Neutrophil (primary cell): ENCODE data around the gene FFAR2.

Experiments
- H3K27ac ChIP-seq: fragments of 200-600 bp; sonication (generic); 2 replicates; pipeline ENCODE4 v1.5.1; 2016; ENCODE audit warnings: mild to moderate bottlenecking, moderate library complexity
- H3K27me3 ChIP-seq: fragments of 200-600 bp; sonication (generic); 2 replicates; pipeline ENCODE4 v1.6.0; 2016; ENCODE audit warnings: mild to moderate bottlenecking
- H3K36me3 ChIP-seq: fragments of 200-600 bp; sonication (generic); 2 replicates; pipeline ENCODE4 v1.5.1; 2017
- H3K4me1 ChIP-seq, 2 experiments: fragments of 200-600 bp in 1 of 2; sonication (generic) in 1 of 2; 1 replicate in 1 of 2; 2 replicates in 1 of 2; pipeline versions ENCODE4 v1.5.1 to v1.6.1; 2013 to 2016; ENCODE audit warnings: low read depth in 1 of 2, low read length in 1 of 2, mild to moderate bottlenecking in 1 of 2, moderate library complexity in 1 of 2; ENCODE audit not compliant: control insufficient read depth in 1 of 2, insufficient read depth in 1 of 2
- H3K4me3 ChIP-seq, 2 experiments: fragments of 200-600 bp in 1 of 2; sonication (generic) in 1 of 2; 1 replicate in 1 of 2; 2 replicates in 1 of 2; pipeline ENCODE4 v1.5.1; 2013 to 2016; ENCODE audit warnings: low read depth in 1 of 2, low read length in 1 of 2, mild to moderate bottlenecking in 1 of 2, moderate library complexity in 1 of 2
- H3K9me3 ChIP-seq: fragments of 200-600 bp; sonication (generic); 2 replicates; pipeline ENCODE4 v1.5.1; 2016
- TF ChIP-seq, protein P1 (sequence below): fragments of 200-600 bp; sonication (generic); IDR thresholded peaks from 2 replicates; pipeline ENCODE4 v1.5.1; 2016; ENCODE audit warnings: antibody characterized with exemption

The FFAR2 gene

DNA sequence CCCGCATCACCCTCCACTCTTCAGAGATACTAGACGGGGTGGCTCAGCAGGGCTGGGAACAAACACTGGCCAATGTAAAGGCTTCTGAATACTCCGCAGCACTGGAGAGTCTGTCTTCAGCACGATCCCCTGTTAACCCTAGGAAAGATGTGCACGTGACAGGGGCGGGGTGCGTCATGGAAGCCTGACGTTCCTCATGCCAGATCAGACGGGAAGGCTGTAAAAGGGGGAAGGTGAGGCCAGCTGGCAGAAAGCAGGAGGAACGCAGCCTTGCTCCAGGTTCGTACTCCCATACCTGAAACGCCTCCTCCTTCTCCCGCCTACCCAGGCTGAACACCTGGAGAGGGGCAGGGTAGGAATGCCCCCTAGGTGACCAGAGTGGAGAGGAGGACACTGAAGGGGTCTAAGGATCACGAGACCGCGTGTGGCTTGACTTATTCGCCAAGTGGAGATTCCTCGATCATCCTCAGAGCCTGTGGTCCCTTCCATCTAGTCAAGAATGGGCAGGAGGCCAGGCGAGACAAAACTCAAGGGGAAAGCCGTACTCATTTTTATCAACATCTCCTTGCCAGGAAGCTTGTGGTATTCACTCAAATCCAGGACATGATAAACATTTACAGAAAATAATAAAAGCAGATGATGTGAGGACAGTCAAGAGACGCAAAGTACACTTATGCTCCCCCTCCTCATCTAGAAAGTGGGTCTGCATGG, 18.2 kb upstream of the FFAR2 start:
- Histone ChIP-seq H3K4me3 (peak overlapping the region; percentile 58 to 63), H3K27me3 (no peaks in the 10 kb centered on the region), H3K27ac (peak overlapping the region; percentile 98), H3K36me3 (no peaks in the 10 kb centered on the region), H3K9me3 (no peaks in the 10 kb centered on the region), H3K4me1 (peaks cover 62 to 72% of the 10 kb centered on the region in 2 experiments)
- TF ChIP-seq, protein P1, sequence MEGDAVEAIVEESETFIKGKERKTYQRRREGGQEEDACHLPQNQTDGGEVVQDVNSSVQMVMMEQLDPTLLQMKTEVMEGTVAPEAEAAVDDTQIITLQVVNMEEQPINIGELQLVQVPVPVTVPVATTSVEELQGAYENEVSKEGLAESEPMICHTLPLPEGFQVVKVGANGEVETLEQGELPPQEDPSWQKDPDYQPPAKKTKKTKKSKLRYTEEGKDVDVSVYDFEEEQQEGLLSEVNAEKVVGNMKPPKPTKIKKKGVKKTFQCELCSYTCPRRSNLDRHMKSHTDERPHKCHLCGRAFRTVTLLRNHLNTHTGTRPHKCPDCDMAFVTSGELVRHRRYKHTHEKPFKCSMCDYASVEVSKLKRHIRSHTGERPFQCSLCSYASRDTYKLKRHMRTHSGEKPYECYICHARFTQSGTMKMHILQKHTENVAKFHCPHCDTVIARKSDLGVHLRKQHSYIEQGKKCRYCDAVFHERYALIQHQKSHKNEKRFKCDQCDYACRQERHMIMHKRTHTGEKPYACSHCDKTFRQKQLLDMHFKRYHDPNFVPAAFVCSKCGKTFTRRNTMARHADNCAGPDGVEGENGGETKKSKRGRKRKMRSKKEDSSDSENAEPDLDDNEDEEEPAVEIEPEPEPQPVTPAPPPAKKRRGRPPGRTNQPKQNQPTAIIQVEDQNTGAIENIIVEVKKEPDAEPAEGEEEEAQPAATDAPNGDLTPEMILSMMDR: no peak

DNA sequence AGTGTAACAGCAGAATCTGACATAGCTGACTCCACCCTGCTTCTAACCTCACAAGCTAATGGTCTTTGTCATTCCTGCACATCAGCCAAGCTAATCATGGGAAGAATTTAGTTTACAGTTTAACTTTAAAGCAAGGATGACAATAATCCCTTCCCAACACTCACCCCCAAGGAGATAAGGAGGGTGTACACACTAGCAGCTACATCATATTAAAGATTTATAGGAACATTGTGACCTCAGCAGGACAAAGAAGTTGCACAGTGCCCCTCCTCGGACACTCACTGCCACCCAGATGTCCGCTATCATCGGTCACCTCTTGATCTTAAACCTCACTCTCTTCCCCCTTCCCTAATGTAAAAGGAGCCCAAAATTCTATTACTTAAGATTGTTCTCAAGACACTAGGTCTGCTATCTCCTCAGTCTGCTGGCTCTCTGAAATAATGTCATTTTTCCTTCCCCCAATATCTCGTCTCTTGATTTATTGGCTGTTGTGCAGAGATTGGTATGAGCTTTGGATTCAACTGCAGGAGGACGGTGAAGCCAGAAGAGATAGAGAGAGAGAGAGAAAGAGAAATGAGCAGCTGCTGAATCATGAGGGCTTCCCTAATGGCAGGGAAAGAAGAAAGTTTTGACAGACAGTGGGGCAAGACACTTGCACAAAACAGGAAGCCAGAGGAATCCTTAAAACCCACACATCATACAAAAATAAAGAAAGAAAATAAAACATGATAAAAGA, 17.5 kb upstream of the FFAR2 start:
- Histone ChIP-seq H3K4me3 (peak overlapping the region; percentile 58 to 63), H3K9me3 (no peaks in the 10 kb centered on the region), H3K36me3 (no peaks in the 10 kb centered on the region), H3K4me1 (peaks cover 69 to 80% of the 10 kb centered on the region in 2 experiments), H3K27me3 (no peaks in the 10 kb centered on the region), H3K27ac (peak overlapping the region; percentile 98)
- TF ChIP-seq, protein P1: no peak

DNA sequence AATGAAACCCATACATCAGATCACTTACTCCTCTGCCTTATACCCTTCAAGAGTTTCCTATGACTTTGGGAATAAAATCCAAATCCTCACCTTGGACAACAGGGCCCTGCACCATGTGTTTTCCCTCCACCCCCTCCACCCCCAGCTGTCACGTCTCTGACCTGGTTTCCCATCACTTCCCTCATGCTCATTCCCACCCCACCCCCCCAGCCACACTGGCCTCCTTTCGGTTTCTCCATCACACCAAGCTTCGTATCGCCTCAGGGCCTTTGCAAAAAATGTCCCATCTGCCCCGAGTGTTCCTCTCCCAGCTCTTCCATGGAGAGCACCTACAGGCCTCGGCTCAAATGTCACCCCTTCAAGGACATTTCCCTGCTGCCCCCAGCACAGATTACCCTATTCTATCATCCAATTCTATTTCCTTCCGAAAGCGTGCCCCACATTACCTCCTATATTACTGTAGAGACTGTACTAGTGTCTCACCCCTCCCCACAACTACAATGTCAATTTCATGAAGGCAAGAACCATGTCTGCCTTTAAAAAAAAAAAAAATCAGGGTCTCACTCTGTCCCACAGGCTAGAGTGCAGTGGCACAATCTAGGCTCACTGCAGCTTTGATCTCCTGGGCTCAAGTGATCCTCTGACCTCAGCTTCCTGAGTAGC, 16.8 kb upstream of the FFAR2 start:
- no peaks in the 10 kb centered on the region for H3K27me3 ChIP-seq
- H3K36me3 ChIP-seq: no peaks in the 10 kb centered on the region
- peaks cover 76 to 87% of the 10 kb centered on the region in 2 experiments for H3K4me1 ChIP-seq
- H3K4me3 ChIP-seq: peak overlapping the region; percentile 58 to 63
- TF ChIP-seq, protein P1: no peak
- H3K9me3 ChIP-seq: no peaks in the 10 kb centered on the region
- peak overlapping the region; percentile 98 for H3K27ac ChIP-seq

DNA sequence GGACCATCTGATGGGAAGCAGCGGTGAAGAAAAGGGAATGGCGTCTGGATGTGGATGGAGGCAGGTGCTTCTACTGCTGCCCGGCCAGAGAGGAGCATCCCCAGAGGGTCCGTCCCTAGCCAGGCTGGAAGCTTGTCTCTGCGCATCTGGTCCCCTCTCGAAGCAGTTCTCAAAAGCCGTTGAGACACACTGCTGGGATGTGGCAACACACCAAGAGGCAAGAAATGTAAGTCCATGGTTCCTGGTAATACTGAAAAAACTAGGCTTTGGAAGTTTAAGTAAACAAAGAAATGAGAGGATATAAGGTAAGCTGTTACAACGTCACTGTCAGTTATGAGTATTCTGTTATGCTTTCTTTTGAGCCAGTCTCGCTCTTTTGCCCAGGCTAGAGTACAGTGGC, 15.1 kb upstream of the FFAR2 start:
- Histone ChIP-seq H3K4me3 (peak overlapping the region; percentile 58 to 63), H3K27me3 (no peaks in the 10 kb centered on the region), H3K27ac (peak overlapping the region; percentile 98), H3K36me3 (no peaks in the 10 kb centered on the region), H3K4me1 (peaks cover 93 to 98% of the 10 kb centered on the region in 2 experiments), H3K9me3 (no peaks in the 10 kb centered on the region)
- TF ChIP-seq, protein P1: no peak

DNA sequence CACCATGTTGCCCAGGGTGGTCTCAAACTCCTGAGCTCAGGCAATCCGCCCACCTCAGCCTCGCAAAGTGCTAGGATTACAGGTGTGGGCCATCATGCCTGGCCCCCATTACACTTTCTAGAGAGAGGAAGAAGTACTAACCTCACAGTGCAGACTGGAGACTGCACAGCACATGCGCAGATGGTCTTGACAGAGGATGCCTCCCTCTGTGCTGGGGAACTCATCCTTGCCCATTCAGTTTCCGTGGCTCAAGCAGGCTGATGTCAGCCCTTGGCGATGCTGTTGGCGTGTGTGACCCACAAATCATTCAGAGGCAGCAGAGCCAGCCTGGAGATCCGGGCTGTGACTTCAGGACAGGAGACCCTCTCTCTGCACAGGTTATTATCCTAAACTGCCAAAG, 14.6 kb upstream of the FFAR2 start:
- Histone ChIP-seq H3K27me3 (no peaks in the 10 kb centered on the region), H3K9me3 (no peaks in the 10 kb centered on the region), H3K4me1 (peaks cover 98 to 100% of the 10 kb centered on the region in 2 experiments), H3K27ac (peak overlapping the region; percentile 98), H3K4me3 (peak overlapping the region; percentile 58 to 63), H3K36me3 (no peaks in the 10 kb centered on the region)
- TF ChIP-seq, protein P1: no peak
